Measurements from ENCODE around the gene RNF175.
"Not testable (repeated sequence)": the region's sequence is repeated elsewhere in the genome, so short reads cannot be mapped to it uniquely, and the experiment has no call there.

Gene RNF175

GRCh38 chr4:153679486-153679885 lies 80.3 kb downstream of the RNF175 start:
- DNase-seq (ENCODE audit: low read depth) = no peak

- no peak for DNase-seq (ENCODE audit: low read depth)
Observed at GRCh38 chr4:153676984-153677383, 82.8 kb downstream of the RNF175 start.

GRCh38 chr4:153676486-153676885 lies 83.3 kb downstream of the RNF175 start:
- no peak for DNase-seq (ENCODE audit: low read depth)

GRCh38 chr4:153669838-153670237 lies 90.0 kb downstream of the RNF175 start:
- DNase-seq (ENCODE audit: low read depth) = no peak

- DNase-seq (ENCODE audit: low read depth) = no peak
Observed at GRCh38 chr4:153668647-153669046, 91.2 kb downstream of the RNF175 start.

- DNase-seq (ENCODE audit: low read depth) = not testable (repeated sequence)
Observed at GRCh38 chr4:153666505-153666904, 93.3 kb downstream of the RNF175 start.

- no peak for DNase-seq (ENCODE audit: low read depth)
Observed at GRCh38 chr4:153663667-153664066, 96.2 kb downstream of the RNF175 start.

GRCh38 chr4:153661908-153662307 lies 97.9 kb downstream of the RNF175 start:
- no peak for DNase-seq (ENCODE audit: low read depth)

- DNase-seq (ENCODE audit: low read depth) = no peak
Observed at GRCh38 chr4:153661215-153661822, 98.5 kb downstream of the RNF175 start.

Data from stimulated activated CD8-positive, alpha-beta memory T cell treated with anti-CD3 and anti-CD28 coated beads, Interleukin-12 subunit alpha, Interleukin-12 subunit beta, amount 100 ng/mL, for 1 hour (primary cell).